MCF 10A (cell line): Measurements from ENCODE around the gene PNMA8A. TPM values are rescaled to one million over a fixed set of nuclear protein-coding genes. Genes with fewer than 3 reads are reported as not detected.
"Not testable (repeated sequence)": the region's sequence is repeated elsewhere in the genome, so short reads cannot be mapped to it uniquely, and the experiment has no call there.

Source experiments
- BruUV-seq: library from RNA; stranded (reverse); fragments of 400-500 nt; replicated peaks from 2 replicates; lab custom pipeline; 2021; lab: Mats Ljungman, UMichigan
- CTCF ChIA-PET: fragments of 300-600 bp; sonication (Branson Sonifier 250); formaldehyde crosslinking; extraction: SDS; loops from one replicate; lab custom pipeline; 2021; ENCODE audit warnings: antibody characterized with exemption, inconsistent platforms; lab: Yijun Ruan, JAX
- POLR2A ChIA-PET: fragments of 300-600, 350-650 bp; sonication (Branson Sonifier 250); formaldehyde crosslinking; extraction: SDS; loops from one replicate; lab custom pipeline; 2020; ENCODE audit warnings: antibody characterized with exemption, inconsistent platforms; lab: Yijun Ruan, JAX
- DNase-seq: peaks from one replicate; pipeline ENCODE4 v3.0.0-alpha.2; 2018; ENCODE audit not compliant: unreplicated experiment
- H3K27ac Mint-ChIP-seq: one replicate; pipeline ENCODE4 v1.8.0; 2022; ENCODE audit warnings: mild to moderate bottlenecking, low read depth, mixed read lengths; ENCODE audit not compliant: unreplicated experiment
- H3K27me3 Mint-ChIP-seq: one replicate; pipeline ENCODE4 v1.8.0; 2022; ENCODE audit warnings: mixed read lengths; ENCODE audit not compliant: insufficient read depth, unreplicated experiment
- H3K36me3 Mint-ChIP-seq: one replicate; pipeline ENCODE4 v1.8.0; 2022; ENCODE audit warnings: mild to moderate bottlenecking, moderate library complexity, mixed read lengths; ENCODE audit not compliant: insufficient read depth, unreplicated experiment
- H3K4me1 Mint-ChIP-seq: one replicate; pipeline ENCODE4 v1.8.0; 2022; ENCODE audit warnings: mixed read lengths; ENCODE audit not compliant: insufficient read depth, unreplicated experiment
- H3K4me3 Mint-ChIP-seq: one replicate; pipeline ENCODE4 v1.8.0; 2022; ENCODE audit warnings: mild to moderate bottlenecking, moderate library complexity, mixed read lengths; ENCODE audit not compliant: unreplicated experiment
- H3K9me3 Mint-ChIP-seq: one replicate; pipeline ENCODE4 v1.8.0; 2022; ENCODE audit warnings: mixed read lengths; ENCODE audit not compliant: unreplicated experiment
- CTCF ChIP-seq: fragments of 200-600 bp; IDR thresholded peaks from one replicate; pipeline ENCODE4 v1.8.0; 2022; ENCODE audit warnings: antibody characterized with exemption, mild to moderate bottlenecking; ENCODE audit not compliant: unreplicated experiment
- intact Hi-C: fragments of 100-400 bp; cut with micrococcal nuclease; formaldehyde crosslinking; loops from 2 replicates; pipeline ENCODE4 v1.14.1; 2022
- total RNA-seq: library from RNA; stranded (reverse); gene quantifications from 2 replicates; pipeline ENCODE4 v1.2.3, GENCODE V29; 2022

Gene PNMA8A
- total RNA-seq, 1 experiment from 2014 or later: 7.6 TPM

GRCh38 chr19:46442808-46443450 lies 28.4 kb downstream of the PNMA8A start:
- Mint-ChIP-seq H3K27ac (no peak overlapping the region), H3K9me3 (no peaks in the 10 kb centered on the region), H3K4me1 (peaks cover 8% of the 10 kb centered on the region), H3K36me3 (no peaks in the 10 kb centered on the region), H3K27me3 (no peaks in the 10 kb centered on the region), H3K4me3 (no peak overlapping the region)
- peak; percentile 88 for DNase-seq
- ChIA-PET POLR2A (interaction anchor here (1.1 to 2.5 kb wide), 5 partner anchors 8 to 37 kb away, joined by 3 to 17 read pairs (median 7); no protein-coding TSS in a partner anchor), CTCF (interaction anchor here (0.5 to 1.5 kb wide), 2 partner anchors 44 kb away, joined by 3 to 4 read pairs; no protein-coding TSS in a partner anchor)
- TF ChIP-seq CTCF: no peak
- intact Hi-C loops: no loop called here
- no TSS peak for BruUV-seq

- H3K9me3 Mint-ChIP-seq: no peaks in the 10 kb centered on the region
- no TSS peak for BruUV-seq
Observed at GRCh38 chr19:46441866-46442265, 29.5 kb downstream of the PNMA8A start.

DNA sequence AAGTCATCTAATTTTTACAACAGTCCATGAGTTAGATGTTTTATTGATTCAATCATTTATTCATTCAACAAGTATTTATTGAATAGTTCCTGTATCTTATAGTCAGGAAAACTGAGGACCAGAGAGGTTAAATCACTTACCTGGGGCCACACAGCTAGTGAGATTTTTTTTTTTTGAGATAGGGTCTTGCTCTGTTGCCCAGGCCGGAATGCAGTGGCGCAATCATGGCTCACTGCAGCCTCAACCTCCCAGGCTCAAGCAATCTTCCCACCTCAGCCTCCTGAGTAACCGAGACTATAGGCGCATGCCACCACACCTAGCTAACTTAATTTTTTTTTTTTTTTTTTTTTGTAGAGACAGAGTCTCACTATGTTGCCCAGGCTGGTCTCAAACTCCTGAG lies 35.7 kb downstream of the PNMA8A start:
- H3K27ac Mint-ChIP-seq, DNase-seq, intact Hi-C loops, H3K27me3 Mint-ChIP-seq, H3K4me3 Mint-ChIP-seq, H3K4me1 Mint-ChIP-seq, H3K36me3 Mint-ChIP-seq, H3K9me3 Mint-ChIP-seq, BruUV-seq: not testable (repeated sequence)
- CTCF ChIA-PET: interaction anchor here (0.6 to 0.7 kb wide), 2 partner anchors 12 to 32 kb away, joined by 3 read pairs; no protein-coding TSS in a partner anchor
- POLR2A ChIA-PET: interaction anchor here (1.3 kb wide), 1 partner anchor 16 kb away, joined by 7 read pairs; no protein-coding TSS in a partner anchor

More at GRCh38 chr19:46441866-46442265, 29.5 kb downstream of the PNMA8A start:
- DNase-seq: no peak
- ChIA-PET POLR2A (interaction anchor here (0.7 to 2.5 kb wide), 4 partner anchors 9 to 46 kb away, joined by 3 to 17 read pairs (median 6); no protein-coding TSS in a partner anchor), CTCF (interaction anchor here (1.5 kb wide), 1 partner anchor 45 kb away, joined by 4 read pairs; no protein-coding TSS in a partner anchor)
- Mint-ChIP-seq H3K4me1 (peaks cover 8% of the 10 kb centered on the region), H3K36me3 (no peaks in the 10 kb centered on the region), H3K27ac (no peak overlapping the region), H3K27me3 (no peaks in the 10 kb centered on the region), H3K4me3 (no peak overlapping the region)
- TF ChIP-seq CTCF: no peak
- intact Hi-C loops: no loop called here

- intact Hi-C loops: no loop called here
- no peaks in the 10 kb centered on the region for H3K4me1 Mint-ChIP-seq
- no peak for DNase-seq
- no peaks in the 10 kb centered on the region for H3K9me3 Mint-ChIP-seq
- H3K36me3 Mint-ChIP-seq: no peaks in the 10 kb centered on the region
- ChIA-PET CTCF (interaction anchor here (0.6 kb wide), 1 partner anchor 13 kb away, joined by 3 read pairs; no protein-coding TSS in a partner anchor), POLR2A (no interaction called here)
- no peaks in the 10 kb centered on the region for H3K27me3 Mint-ChIP-seq
- no TSS peak for BruUV-seq
- H3K4me3 Mint-ChIP-seq: no peak overlapping the region
- no peak overlapping the region for H3K27ac Mint-ChIP-seq
- TF ChIP-seq CTCF: no peak
Observed at GRCh38 chr19:46435009-46435408, 36.4 kb downstream of the PNMA8A start.

DNA sequence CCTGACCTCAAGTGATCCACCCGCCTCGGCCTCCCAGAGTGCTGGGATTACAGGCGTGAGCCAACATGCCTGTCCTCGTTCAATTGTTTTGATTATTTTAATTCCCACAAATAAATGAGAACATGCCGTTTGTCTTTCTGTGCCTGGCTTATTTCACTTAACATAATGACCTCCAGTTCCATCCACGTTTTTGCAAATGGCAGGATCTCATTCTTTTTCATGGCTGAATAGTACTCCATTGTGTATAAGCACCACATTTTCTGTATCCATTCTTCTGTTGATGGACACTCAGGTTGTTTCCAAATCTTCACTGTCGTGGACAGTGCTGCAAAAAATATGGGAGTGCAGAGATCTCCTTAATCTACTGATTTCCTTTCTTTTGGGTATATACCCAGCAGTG lies 37.9 kb downstream of the PNMA8A start:
- ChIA-PET POLR2A (interaction anchor here (0.6 to 1.1 kb wide), 3 partner anchors 16 to 72 kb away, joined by 3 read pairs; no protein-coding TSS in a partner anchor), CTCF (interaction anchor here (1.0 kb wide), 1 partner anchor 31 kb away, joined by 3 read pairs; no protein-coding TSS in a partner anchor)
- H3K4me3 Mint-ChIP-seq, H3K27me3 Mint-ChIP-seq, H3K9me3 Mint-ChIP-seq, H3K4me1 Mint-ChIP-seq, H3K27ac Mint-ChIP-seq, DNase-seq, H3K36me3 Mint-ChIP-seq, intact Hi-C loops, BruUV-seq: not testable (repeated sequence)
